ENCODE measurements around the gene KCNQ1. TPM values are rescaled to one million over a fixed set of nuclear protein-coding genes. Genes with fewer than 3 reads are reported as not detected.

Gene KCNQ1
- total RNA-seq, 1 experiment from 2014 or later, result 2.3 TPM

- WGBS (ENCODE audit: extremely low coverage, insufficient read length, low lambda C conversion rate), result no CpG with 5 or more reads among the region's 16 CpGs
- no peaks in the 10 kb centered on the region for H3K79me2 ChIP-seq (ENCODE audit: insufficient read depth, low read length)
- no peak overlapping the region for H3K27ac ChIP-seq (ENCODE audit: insufficient read length, low read depth, low read length)
- no peak overlapping the region for H3K4me3 Mint-ChIP-seq
- no peak overlapping the region for H3K9ac ChIP-seq (ENCODE audit: extremely low read depth, insufficient read length, low read length)
- H3K4ac ChIP-seq (ENCODE audit: low read depth, low read length), result no peak overlapping the region
- no peak overlapping the region for H2BK120ac ChIP-seq (ENCODE audit: low read depth, low read length, poor library complexity, severe bottlenecking)
- H3K14ac ChIP-seq (ENCODE audit: insufficient read depth, low read length), result no peak overlapping the region
- H3K27me3 ChIP-seq (ENCODE audit: insufficient read depth, low read length), result peaks cover 11% of the 10 kb centered on the region; the same call in 1 of the 2 replicates
- peaks cover 96% of the 10 kb centered on the region for H3K27me3 Mint-ChIP-seq (ENCODE audit: low read depth)
- no peak for TF ChIP-seq CTCF (conservative IDR thresholded peaks at IDR 0.05)
- H3K9me3 ChIP-seq (ENCODE audit: control insufficient read depth, low read depth, low read length), result peaks cover 11% of the 10 kb centered on the region
- no peak overlapping the region for H2AFZ ChIP-seq (ENCODE audit: low read length)
- no peak overlapping the region for H2BK15ac ChIP-seq (ENCODE audit: low read depth, low read length)
- no peaks in the 10 kb centered on the region for H3K79me1 ChIP-seq (ENCODE audit: insufficient read depth, low read depth, low read length, poor library complexity, severe bottlenecking)
- peaks cover 34 to 51% of the 10 kb centered on the region in 2 experiments for H3K9me3 Mint-ChIP-seq
- H3K27ac Mint-ChIP-seq, result no peak overlapping the region
- no peak overlapping the region for H3K23ac ChIP-seq (ENCODE audit: insufficient read length, low read depth, low read length)
- no peaks in the 10 kb centered on the region for H3K23me2 ChIP-seq (ENCODE audit: insufficient read length, low read depth, low read length, poor library complexity, severe bottlenecking)
- H2BK12ac ChIP-seq (ENCODE audit: insufficient read length, low read depth, low read length), result no peak overlapping the region
- H2BK5ac ChIP-seq (ENCODE audit: insufficient read length, low read length), result no peak overlapping the region
- H3K56ac ChIP-seq (ENCODE audit: insufficient read length, low read depth, low read length), result no peak overlapping the region
- no peak overlapping the region for H4K8ac ChIP-seq (replicated peaks; ENCODE audit: insufficient read length, low read depth, low read length)
- no peak overlapping the region for H3K18ac ChIP-seq (ENCODE audit: insufficient read length, low read depth, low read length)
- no peaks in the 10 kb centered on the region for H3K4me1 Mint-ChIP-seq
- H4K5ac ChIP-seq (ENCODE audit: insufficient read length, low read depth, low read length), result no peak overlapping the region
- no peak overlapping the region for H4K91ac ChIP-seq (ENCODE audit: insufficient read length, low read depth, low read length)
- no peak overlapping the region for H2AK5ac ChIP-seq (ENCODE audit: insufficient read length, low read length)
- H2BK20ac ChIP-seq (ENCODE audit: low read depth, low read length, poor library complexity, severe bottlenecking), result no peak overlapping the region
- no peak overlapping the region for H3T11ph ChIP-seq (ENCODE audit: low read length)
- no peaks in the 10 kb centered on the region for H3K4me1 ChIP-seq (ENCODE audit: insufficient read depth, low read length)
- DNase-seq, result no peak
- no peak overlapping the region for H3K4me2 ChIP-seq (ENCODE audit: insufficient read depth, insufficient read length, low read length)
- H4K20me1 ChIP-seq (ENCODE audit: control insufficient read depth, insufficient read depth, insufficient read length), result no peaks in the 10 kb centered on the region
- H3K36me3 Mint-ChIP-seq (ENCODE audit: insufficient read depth in 1 of 3, low read depth in 3 of 3), result peaks cover 0 to 8% (median 4%) of the 10 kb centered on the region in 3 experiments; a peak in 5 of 7 replicates
Measured at GRCh38 chr11:2484576-2485125, 39.8 kb downstream of the KCNQ1 start.

All from H9 (cell line).